ENCODE data around the gene RAB28. TPM values are rescaled to one million over a fixed set of nuclear protein-coding genes. Genes with fewer than 3 reads are reported as not detected.

The RAB28 gene
- total RNA-seq, 1 donor from 2014 or later = 16.0 TPM

DNA sequence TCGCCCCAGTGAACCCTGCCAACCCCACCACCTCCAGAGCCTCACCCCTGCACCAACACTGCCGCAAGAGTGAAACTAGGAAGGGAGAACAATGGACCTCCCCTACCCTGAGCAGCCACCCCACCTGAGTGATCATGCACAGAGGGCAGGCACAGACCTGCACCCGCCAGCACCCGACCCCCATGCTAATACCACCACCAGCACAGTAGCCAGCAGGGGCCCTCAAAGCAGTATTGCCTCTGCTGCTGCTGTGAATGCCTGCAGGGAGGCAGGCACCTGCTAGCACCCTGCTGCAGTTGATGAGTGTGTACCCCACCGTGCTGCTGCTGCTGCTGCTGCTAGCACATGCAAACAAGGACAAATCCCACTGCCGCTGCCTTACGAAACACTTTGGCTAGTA is 100.1 kb downstream of the RAB28 start:
- DNase-seq (ENCODE audit: low read depth) = no peak
- TF ChIP-seq, protein P1, sequence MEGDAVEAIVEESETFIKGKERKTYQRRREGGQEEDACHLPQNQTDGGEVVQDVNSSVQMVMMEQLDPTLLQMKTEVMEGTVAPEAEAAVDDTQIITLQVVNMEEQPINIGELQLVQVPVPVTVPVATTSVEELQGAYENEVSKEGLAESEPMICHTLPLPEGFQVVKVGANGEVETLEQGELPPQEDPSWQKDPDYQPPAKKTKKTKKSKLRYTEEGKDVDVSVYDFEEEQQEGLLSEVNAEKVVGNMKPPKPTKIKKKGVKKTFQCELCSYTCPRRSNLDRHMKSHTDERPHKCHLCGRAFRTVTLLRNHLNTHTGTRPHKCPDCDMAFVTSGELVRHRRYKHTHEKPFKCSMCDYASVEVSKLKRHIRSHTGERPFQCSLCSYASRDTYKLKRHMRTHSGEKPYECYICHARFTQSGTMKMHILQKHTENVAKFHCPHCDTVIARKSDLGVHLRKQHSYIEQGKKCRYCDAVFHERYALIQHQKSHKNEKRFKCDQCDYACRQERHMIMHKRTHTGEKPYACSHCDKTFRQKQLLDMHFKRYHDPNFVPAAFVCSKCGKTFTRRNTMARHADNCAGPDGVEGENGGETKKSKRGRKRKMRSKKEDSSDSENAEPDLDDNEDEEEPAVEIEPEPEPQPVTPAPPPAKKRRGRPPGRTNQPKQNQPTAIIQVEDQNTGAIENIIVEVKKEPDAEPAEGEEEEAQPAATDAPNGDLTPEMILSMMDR (conservative IDR thresholded peaks at IDR 0.05; ENCODE audit: low read depth, low read length) = no peak
- H3K4me3 ChIP-seq (ENCODE audit: low read depth, low read length) = no peak overlapping the region

DNA sequence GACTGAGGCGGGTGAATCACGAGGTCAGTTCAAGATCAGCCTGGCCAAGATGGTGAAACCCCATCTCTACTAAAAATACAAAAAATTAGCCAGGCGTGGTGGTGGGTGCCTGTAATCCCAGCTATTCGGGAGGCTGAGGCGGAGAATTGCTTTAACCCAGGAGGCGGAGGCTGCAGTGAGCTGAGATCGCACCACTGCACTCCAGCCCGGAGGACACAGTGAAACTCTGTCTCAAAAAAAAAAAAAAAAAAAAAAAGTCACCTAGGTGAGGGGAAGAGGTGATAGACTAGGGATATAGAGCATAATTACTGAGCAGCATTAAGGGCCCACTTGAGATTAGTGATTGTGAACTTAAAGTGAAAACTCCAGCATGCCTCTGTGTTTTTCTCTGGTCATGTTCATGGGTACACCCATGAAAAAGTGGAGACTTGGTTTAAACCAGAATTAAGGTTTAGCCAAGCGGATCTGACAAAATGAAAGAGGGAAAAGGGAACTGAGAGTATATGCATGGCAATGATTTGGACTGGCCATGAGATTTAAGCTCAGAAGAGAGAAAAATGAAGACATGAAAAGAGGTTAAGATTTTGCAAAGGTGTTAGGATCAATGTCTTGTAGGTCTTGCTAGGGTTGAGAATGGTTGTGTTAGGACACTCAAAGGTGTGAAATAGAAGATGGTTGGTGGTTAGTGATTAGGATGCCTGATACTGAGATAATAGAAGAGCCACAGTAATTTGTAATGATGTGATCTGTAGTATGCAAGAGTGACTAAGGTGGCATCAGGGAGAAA is 105.0 kb downstream of the RAB28 start:
- no peak overlapping the region for H3K4me3 ChIP-seq (ENCODE audit: low read depth, low read length)
- no peak for DNase-seq (ENCODE audit: low read depth)
- TF ChIP-seq, protein P1 (conservative IDR thresholded peaks at IDR 0.05; ENCODE audit: low read depth, low read length) = no peak

DNA sequence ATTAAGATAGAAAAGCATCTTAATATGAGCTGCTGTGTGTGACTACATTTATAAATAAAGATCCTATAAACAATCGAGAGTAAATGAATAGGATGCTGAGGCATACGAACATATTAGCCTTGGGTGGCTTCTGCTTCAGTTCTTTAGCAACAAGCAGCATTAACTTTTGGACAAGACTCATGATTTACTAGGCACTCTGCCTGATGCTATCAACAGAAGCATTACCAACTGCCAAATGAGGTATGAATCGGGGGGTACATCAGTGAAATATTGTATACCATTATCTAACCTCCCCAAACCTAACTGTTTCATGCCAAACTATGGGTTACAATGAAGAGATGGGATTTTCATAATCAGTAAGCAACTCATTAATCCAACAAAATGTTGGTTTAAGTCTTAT is 113.1 kb downstream of the RAB28 start:
- no peak for DNase-seq (ENCODE audit: low read depth)
- H3K4me3 ChIP-seq (ENCODE audit: low read depth, low read length) = no peak overlapping the region
- TF ChIP-seq, protein P1 (conservative IDR thresholded peaks at IDR 0.05; ENCODE audit: low read depth, low read length) = no peak

DNA sequence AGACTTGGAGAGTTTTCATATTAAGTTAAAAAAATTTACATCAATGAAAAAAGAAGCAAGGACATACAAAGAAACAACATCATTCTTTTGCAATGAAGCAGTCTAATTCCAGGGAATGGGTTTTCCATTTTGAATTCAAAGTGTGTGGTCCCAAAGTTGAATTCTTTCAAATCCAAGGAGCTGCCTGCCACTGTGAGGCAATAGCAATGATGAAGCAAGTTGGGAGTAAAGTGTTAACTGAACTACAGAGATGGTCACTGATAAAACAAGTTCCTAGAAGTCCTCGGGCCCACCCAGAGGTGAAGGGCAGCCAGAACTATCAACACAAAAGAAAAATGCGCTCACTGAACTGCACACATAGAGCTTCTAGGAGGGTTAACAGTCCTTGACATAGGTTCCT is 115.9 kb downstream of the RAB28 start:
- TF ChIP-seq, protein P1 (conservative IDR thresholded peaks at IDR 0.05; ENCODE audit: low read depth, low read length) = no peak
- DNase-seq (ENCODE audit: low read depth) = no peak
- H3K4me3 ChIP-seq (ENCODE audit: low read depth, low read length) = no peak overlapping the region

DNA sequence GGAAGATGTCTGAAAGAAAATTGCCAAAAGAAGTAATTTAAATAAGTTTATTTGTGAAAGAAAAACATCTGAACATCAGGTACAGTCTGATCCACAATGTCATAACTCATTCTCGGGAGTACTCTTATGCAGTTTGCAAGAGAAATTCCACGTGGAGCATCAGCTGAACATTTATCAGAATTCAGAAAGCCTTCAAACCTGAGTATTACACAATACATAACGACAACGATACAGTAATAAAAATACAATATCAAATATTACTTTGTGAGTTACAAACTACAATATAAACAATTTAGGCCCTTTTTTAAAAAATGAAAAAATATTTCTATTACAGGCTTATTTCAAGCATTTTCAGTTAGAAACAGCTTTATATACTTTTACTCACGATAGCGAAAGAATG is 116.4 kb downstream of the RAB28 start:
- TF ChIP-seq, protein P1 (conservative IDR thresholded peaks at IDR 0.05; ENCODE audit: low read depth, low read length) = no peak
- H3K4me3 ChIP-seq (ENCODE audit: low read depth, low read length) = no peak overlapping the region

DNA sequence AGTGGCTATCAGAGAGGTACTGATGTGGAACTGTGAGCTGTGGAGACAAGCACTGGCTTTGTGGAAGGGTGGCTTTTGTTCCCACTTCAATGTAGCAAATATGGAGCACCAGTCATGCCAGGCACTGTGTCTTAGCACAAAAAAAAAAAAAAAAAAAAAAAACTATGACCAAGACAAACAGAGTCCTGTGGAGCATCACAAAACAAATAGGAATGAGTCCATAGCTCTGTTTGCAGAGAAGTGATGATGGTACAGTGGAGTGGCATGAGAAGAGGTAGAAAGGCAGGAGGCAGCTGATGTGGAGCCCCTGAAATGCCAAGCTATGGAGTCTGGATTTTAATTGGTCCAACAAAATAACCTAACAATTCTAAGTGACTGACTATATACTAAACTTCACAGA is 116.9 kb downstream of the RAB28 start:
- no peak for DNase-seq (ENCODE audit: low read depth)
- H3K4me3 ChIP-seq (ENCODE audit: low read depth, low read length) = no peak overlapping the region
- TF ChIP-seq, protein P1 (conservative IDR thresholded peaks at IDR 0.05; ENCODE audit: low read depth, low read length) = no peak

More for the DNA sequence above, 116.4 kb downstream of the RAB28 start:
- no peak for DNase-seq (ENCODE audit: low read depth)

DNA sequence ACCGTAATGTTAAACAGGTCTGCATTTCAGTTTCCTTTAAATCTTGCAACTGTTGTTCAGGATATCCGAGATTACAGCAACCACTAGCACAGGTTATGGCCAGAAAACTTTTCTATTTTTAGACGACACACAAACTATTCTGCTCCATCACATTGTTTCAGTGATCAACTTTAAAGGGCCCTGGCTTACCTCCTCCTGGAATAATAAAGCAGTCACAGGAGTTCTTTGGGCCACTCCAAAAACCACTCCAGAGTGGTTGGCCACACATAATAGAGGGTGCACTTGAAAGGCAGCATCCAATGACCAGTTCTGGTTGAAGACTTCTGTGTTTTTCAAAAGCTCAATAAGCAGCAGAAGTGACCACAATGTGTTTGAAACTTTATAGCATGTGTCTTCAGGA is 118.9 kb downstream of the RAB28 start:
- TF ChIP-seq, protein P1 (conservative IDR thresholded peaks at IDR 0.05; ENCODE audit: low read depth, low read length) = no peak
- no peak for DNase-seq (ENCODE audit: low read depth)
- H3K4me3 ChIP-seq (ENCODE audit: low read depth, low read length) = no peak overlapping the region
